GM12864 (cell line): ENCODE results near the gene MID1.

ENCODE experiments used
- DNase-seq: peaks from one replicate; pipeline ENCODE4 v3.0.0-alpha.2; 2011; ENCODE audit warnings: low read depth
- H3K4me3 ChIP-seq: 2 replicates; pipeline ENCODE4 v1.5.1; 2011; ENCODE audit warnings: mild to moderate bottlenecking, low read depth, low read length, control low read depth
- CTCF ChIP-seq: IDR thresholded peaks from 2 replicates; pipeline ENCODE4 v1.5.1; 2011; ENCODE audit warnings: low read depth, mild to moderate bottlenecking, moderate library complexity, low read length, control low read depth, inconsistent platforms; ENCODE audit errors: missing control alignments

The MID1 gene

DNA sequence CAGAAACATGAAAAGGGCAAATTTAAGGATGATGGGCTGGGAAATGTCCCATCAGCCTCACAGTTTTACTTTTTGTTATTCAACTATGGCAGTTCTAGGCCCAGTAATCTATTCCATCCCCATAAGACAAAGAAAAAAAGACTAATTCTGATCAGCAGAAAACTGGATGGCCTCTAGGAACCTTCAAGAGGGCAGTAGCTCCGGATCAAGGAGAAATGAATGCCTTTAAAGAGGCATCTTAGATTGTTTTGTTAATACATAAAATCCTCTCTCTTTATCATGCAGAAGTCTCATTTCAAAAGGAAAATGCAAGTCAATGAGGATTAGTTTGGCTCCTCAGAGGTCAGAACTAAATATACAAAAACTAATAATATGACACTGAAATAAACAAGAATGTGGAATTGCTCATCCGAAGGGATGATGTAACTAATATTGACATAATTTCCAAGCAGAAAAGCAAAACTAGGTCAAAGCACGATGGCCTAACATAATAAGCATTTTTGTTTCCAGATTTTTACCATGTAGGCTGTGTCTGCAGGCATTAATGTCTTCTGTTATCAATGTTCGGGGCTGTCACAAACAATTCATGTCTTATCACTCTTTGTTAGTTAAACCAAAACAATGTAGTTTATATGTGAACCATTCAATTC is 8.8 kb downstream of the MID1 start:
- DNase-seq, result no peak
- H3K4me3 ChIP-seq, result no peak overlapping the region
- TF ChIP-seq CTCF, result no peak

- H3K4me3 ChIP-seq, result no peak overlapping the region
- DNase-seq, result no peak
- TF ChIP-seq CTCF, result no peak
Observed at GRCh38 chrX:10608099-10608498, 12.3 kb downstream of the MID1 start.

DNA sequence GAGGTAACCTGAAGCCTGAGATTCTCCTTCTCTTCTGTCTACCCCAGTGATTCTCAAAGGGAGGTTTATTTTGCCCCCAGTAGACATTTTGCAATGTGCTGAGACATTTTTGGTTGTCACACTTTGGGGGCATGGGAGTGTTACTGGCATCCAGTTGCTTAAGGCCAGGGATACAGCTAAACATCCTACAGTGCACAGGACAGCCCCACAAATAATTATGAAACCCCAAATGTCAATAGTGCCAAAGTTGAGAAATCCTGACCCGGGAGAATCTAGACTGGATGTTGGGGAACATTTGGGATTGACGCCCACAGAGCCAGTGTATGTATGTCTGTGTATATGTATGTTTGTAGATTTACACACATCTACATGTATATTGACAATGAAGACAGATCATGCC is 13.2 kb downstream of the MID1 start:
- H3K4me3 ChIP-seq, result no peak overlapping the region
- no peak for TF ChIP-seq CTCF
- DNase-seq, result no peak

GRCh38 chrX:10603612-10604011 is 16.8 kb downstream of the MID1 start:
- DNase-seq, result no peak
- no peak for TF ChIP-seq CTCF
- no peak overlapping the region for H3K4me3 ChIP-seq

DNA sequence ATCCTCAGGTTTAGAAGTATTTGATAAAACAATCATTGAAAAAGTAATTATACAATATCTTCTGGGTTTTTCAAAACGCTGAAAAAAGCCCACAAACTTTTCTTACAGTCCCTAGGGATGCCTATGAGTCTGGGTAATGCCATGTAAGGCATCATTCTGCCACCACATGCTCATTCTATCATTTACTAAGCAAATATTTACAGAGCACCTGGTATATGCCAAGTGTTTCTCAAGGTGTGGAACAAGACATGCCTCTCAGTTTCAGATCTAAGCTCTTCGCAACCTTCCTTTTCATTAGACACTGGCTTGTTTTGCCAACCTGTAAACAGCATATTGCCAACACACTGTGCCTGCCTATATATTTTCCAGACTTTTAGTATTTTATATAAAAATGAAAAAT is 17.7 kb downstream of the MID1 start:
- no peak for TF ChIP-seq CTCF
- no peak overlapping the region for H3K4me3 ChIP-seq
- no peak for DNase-seq

- DNase-seq, result no peak
- no peak for TF ChIP-seq CTCF
- H3K4me3 ChIP-seq, result no peak overlapping the region
Observed at GRCh38 chrX:10600479-10600878, 19.9 kb downstream of the MID1 start.

DNA sequence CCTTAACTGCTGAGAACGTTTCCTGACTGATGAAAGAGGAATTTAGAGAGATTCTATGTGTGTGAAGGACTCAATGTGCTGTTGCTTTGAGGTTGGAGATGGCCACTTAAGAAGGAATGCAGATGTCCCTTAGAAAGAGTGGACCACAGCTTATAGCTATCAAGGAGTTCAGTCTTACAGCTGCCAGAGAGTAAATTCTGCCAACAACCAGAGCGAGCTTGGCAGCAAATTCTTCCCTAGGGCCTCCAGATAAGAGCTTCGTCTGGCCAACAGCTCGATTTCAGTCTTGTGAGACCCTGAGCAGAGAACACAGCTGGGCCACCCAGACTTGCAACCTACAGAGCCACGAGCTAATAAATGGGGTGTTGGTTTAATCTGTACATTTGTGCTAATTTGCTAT is 21.8 kb downstream of the MID1 start:
- no peak for TF ChIP-seq CTCF
- H3K4me3 ChIP-seq, result no peak overlapping the region
- no peak for DNase-seq
